Activated CD8-positive, alpha-beta memory T cell treated with anti-CD3 and anti-CD28 coated beads, Interleukin-2, amount 10 ng/mL, durations not matched to agents 7 days and 5 days (primary cell): ENCODE results near the gene TRAPPC3. TPM values are rescaled to one million over a fixed set of nuclear protein-coding genes. Genes with fewer than 3 reads are reported as not detected.
A peak's percentile ranks its signal among the peaks of the same experiment; 100 is the strongest.
"Not testable (repeated sequence)": the region's sequence is repeated elsewhere in the genome, so short reads cannot be mapped to it uniquely, and the experiment has no call there.

Experiments
- ATAC-seq: fragments of 150-1000 bp; cut with Tn5 transposase; one replicate; pipeline ENCODE4 v1.10.0; 2021; ENCODE audit warnings: moderate library complexity
- CTCF ChIA-PET: fragments of 350-600 bp; sonication (Branson Sonifier 250); formaldehyde crosslinking; loops from one replicate; lab custom pipeline; 2021; ENCODE audit warnings: antibody characterized with exemption; lab: Charles Lee
- DNase-seq: peaks from one replicate; pipeline ENCODE4 v3.0.0-alpha.2; 2020
- H3K27ac Mint-ChIP-seq: one replicate; pipeline ENCODE4 v1.8.0; 2021; ENCODE audit warnings: mild to moderate bottlenecking, mixed read lengths
- H3K27me3 Mint-ChIP-seq: one replicate; pipeline ENCODE4 v1.8.0; 2021; ENCODE audit warnings: mixed read lengths
- H3K36me3 Mint-ChIP-seq: one replicate; pipeline ENCODE4 v1.8.0; 2021; ENCODE audit warnings: mild to moderate bottlenecking, mixed read lengths
- H3K4me1 Mint-ChIP-seq: one replicate; pipeline ENCODE4 v1.8.0; 2021; ENCODE audit warnings: mixed read lengths
- H3K4me3 Mint-ChIP-seq: one replicate; pipeline ENCODE4 v1.8.0; 2021; ENCODE audit warnings: mild to moderate bottlenecking, moderate library complexity, mixed read lengths
- H3K9me3 Mint-ChIP-seq: one replicate; pipeline ENCODE4 v1.8.0; 2022; ENCODE audit warnings: low read depth, mixed read lengths
- total RNA-seq, 2 experiments: library from RNA; stranded (reverse); gene quantifications; one replicate each; pipeline ENCODE4 v1.2.3, GENCODE V29; 2021

The TRAPPC3 gene
- total RNA-seq = 10 to 100 TPM; 56.5 to 68.3 TPM

GRCh38 chr1:36149237-36149972 is at the start of gene TRAPPC3:
TRAPPC3 (minus strand) TSS chr1:36149486; CDS start chr1:36149378, 108 bp downstream.
- H3K4me1 Mint-ChIP-seq = peaks cover 66% of the 10 kb centered on the region
- CTCF ChIA-PET = interaction anchor here (0.6 to 5.9 kb wide), 53 partner anchors 10 to 301 kb away, joined by 3 to 145 read pairs (median 4); partner anchors contain the start of genes ADPRS, OSCP1, SH3D21 and THRAP3
- ATAC-seq (peak; percentile 92), DNase-seq (peak; percentile 100)
- H3K27ac Mint-ChIP-seq = peak within 1 kb of the TSS; percentile 89
- peaks cover 13% of the 10 kb centered on the region for H3K36me3 Mint-ChIP-seq
- peak within 1 kb of the TSS; percentile 93 for H3K4me3 Mint-ChIP-seq
- H3K9me3 Mint-ChIP-seq = no peaks in the 10 kb centered on the region
- H3K27me3 Mint-ChIP-seq = no peaks in the 10 kb centered on the region

- H3K4me3 Mint-ChIP-seq = no peak overlapping the region
- ATAC-seq (no peak), DNase-seq (no peak)
- H3K9me3 Mint-ChIP-seq = no peaks in the 10 kb centered on the region
- H3K36me3 Mint-ChIP-seq = no peaks in the 10 kb centered on the region
- no peak overlapping the region for H3K27ac Mint-ChIP-seq
- no peaks in the 10 kb centered on the region for H3K4me1 Mint-ChIP-seq
- peaks cover 7% of the 10 kb centered on the region for H3K27me3 Mint-ChIP-seq
- CTCF ChIA-PET = interaction anchor here (0.7 to 2.1 kb wide), 2 partner anchors 10 to 19 kb away, joined by 3 to 10 read pairs; no protein-coding TSS in a partner anchor
Measured at GRCh38 chr1:36198641-36199040, 49.4 kb upstream of the TRAPPC3 start.

DNA sequence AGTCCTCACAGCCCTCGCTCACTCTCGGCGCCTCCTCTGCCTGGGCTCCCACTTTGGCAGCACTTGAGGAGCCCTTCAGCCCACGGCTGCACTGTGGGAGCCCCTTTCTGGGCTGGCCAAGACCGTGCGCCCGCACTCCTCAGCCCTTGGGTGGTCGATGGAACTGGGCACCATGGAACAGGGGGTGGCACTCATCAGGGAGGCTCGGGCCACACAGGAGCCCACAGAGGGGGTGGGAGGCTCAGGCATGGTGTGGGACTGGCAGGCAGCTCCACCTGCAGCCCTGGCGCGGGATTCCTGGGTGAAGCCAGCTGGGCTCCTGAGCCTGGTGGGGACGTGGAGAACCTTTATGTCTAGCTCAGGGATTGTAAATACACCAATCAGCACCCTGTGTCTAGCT is 47.5 kb upstream of the TRAPPC3 start:
- ATAC-seq, H3K27me3 Mint-ChIP-seq, H3K9me3 Mint-ChIP-seq, H3K4me1 Mint-ChIP-seq, H3K27ac Mint-ChIP-seq, H3K4me3 Mint-ChIP-seq, DNase-seq, H3K36me3 Mint-ChIP-seq: not testable (repeated sequence)
- CTCF ChIA-PET = interaction anchor here (1.6 to 2.6 kb wide), 3 partner anchors 9 to 89 kb away, joined by 3 to 10 read pairs (median 8); partner anchors contain the start of gene TRAPPC3

- no peaks in the 10 kb centered on the region for H3K9me3 Mint-ChIP-seq
- peak; percentile 89 for DNase-seq
- H3K36me3 Mint-ChIP-seq = no peaks in the 10 kb centered on the region
- H3K4me1 Mint-ChIP-seq = peaks cover 4% of the 10 kb centered on the region
- CTCF ChIA-PET = interaction anchor here (0.7 to 6.8 kb wide), 27 partner anchors 10 to 308 kb away, joined by 3 to 145 read pairs (median 6); partner anchors contain the start of genes MAP7D1, THRAP3 and TRAPPC3
- H3K27ac Mint-ChIP-seq = peak overlapping the region; percentile 37
- no peaks in the 10 kb centered on the region for H3K27me3 Mint-ChIP-seq
- peak; percentile 97 for ATAC-seq
- H3K4me3 Mint-ChIP-seq = no peak overlapping the region
Measured at GRCh38 chr1:36187800-36188593, 38.7 kb upstream of the TRAPPC3 start.

GRCh38 chr1:36183309-36183856 is 34.1 kb upstream of the TRAPPC3 start:
- Mint-ChIP-seq H3K9me3 (no peaks in the 10 kb centered on the region), H3K27ac (peak overlapping the region; percentile 8), H3K4me1 (peaks cover 4% of the 10 kb centered on the region), H3K36me3 (peaks cover 22% of the 10 kb centered on the region), H3K4me3 (no peak overlapping the region), H3K27me3 (no peaks in the 10 kb centered on the region)
- CTCF ChIA-PET = interaction anchor here (0.7 to 2.7 kb wide), 4 partner anchors 21 to 85 kb away, joined by 3 to 17 read pairs (median 4); partner anchors contain the start of gene TRAPPC3
- no peak for DNase-seq
- no peak for ATAC-seq

DNA sequence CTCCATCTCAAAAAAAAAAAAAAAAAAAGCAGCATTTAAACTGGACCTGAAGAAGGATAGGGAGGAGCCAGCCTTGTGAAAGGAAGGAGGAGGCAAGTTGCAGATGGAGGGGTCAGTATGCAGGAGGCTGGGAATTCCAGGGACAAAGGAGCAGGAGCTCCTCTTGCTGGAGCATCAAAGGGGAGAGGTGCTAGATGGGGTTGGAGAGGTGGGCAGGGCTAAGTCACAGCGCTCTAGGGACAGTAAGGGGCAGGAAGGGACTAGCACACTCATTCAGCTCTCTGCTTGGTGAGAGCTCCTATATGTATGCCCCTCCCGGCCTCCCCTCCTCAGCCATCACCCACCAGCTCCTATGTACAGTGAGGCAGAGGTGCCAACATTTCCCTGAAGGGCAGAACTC is 33.4 kb upstream of the TRAPPC3 start:
- DNase-seq = no peak
- peaks cover 22% of the 10 kb centered on the region for H3K36me3 Mint-ChIP-seq
- no peaks in the 10 kb centered on the region for H3K4me1 Mint-ChIP-seq
- no peaks in the 10 kb centered on the region for H3K27me3 Mint-ChIP-seq
- CTCF ChIA-PET = interaction anchor here (1.2 to 2.7 kb wide), 2 partner anchors 21 to 33 kb away, joined by 3 to 17 read pairs; partner anchors contain the start of gene TRAPPC3
- H3K27ac Mint-ChIP-seq = peak overlapping the region; percentile 32
- no peaks in the 10 kb centered on the region for H3K9me3 Mint-ChIP-seq
- no peak for ATAC-seq
- H3K4me3 Mint-ChIP-seq = no peak overlapping the region

DNA sequence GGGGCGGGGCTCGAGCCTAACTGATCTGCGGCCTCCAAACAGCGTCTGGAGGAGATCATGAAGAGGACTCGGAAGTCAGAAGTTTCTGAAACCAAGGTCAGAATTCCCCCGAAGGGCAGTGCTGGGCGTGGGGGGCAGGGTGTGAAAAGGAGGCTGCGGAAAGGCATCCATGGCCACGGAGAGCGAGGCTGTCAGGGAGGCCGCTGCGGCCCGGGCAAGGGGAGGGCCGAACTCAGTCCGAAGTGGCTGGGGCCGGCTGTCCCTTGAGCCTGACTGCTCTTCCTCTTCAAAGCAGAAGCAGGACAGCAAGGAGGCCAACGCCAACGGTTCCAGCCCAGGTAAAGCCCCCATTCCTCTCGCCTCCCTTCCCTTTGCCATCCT is 29.9 kb upstream of the TRAPPC3 start:
- H3K27ac Mint-ChIP-seq = no peak overlapping the region
- H3K36me3 Mint-ChIP-seq = peaks cover 34% of the 10 kb centered on the region
- ATAC-seq (no peak), DNase-seq (no peak)
- no peak overlapping the region for H3K4me3 Mint-ChIP-seq
- no peaks in the 10 kb centered on the region for H3K9me3 Mint-ChIP-seq
- no peaks in the 10 kb centered on the region for H3K27me3 Mint-ChIP-seq
- CTCF ChIA-PET = no interaction called here
- no peaks in the 10 kb centered on the region for H3K4me1 Mint-ChIP-seq

DNA sequence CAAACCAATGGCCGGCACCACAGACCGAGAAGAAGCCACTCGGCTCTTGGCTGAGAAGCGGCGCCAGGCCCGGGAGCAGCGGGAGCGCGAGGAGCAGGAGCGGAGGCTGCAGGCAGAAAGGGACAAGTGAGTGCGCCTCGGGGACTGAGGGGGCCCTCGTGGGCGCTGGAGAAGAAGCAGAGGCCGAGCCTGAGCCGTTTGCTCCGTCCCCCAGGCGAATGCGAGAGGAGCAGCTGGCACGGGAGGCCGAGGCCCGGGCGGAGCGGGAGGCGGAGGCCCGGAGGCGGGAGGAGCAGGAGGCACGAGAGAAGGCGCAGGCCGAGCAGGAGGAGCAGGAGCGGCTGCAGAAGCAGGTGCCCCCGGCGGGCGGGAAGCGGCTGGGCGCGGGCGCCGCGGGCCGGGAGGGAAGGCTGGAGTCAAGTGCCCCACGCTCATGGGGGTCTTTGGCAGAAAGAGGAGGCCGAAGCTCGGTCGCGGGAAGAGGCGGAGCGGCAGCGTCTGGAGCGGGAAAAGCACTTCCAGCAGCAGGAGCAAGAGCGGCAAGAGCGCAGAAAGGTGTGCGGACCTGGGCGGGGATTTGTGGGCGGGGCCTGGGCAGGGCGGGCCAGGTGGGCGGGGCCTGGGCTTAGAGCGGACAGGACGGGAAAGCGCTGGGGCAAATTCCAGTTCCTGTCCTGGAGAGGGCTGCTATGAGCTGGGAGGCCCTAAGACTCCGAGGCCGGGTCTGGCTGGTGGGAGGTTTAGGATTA is 29.4 kb upstream of the TRAPPC3 start:
- Mint-ChIP-seq H3K27me3 (no peaks in the 10 kb centered on the region), H3K27ac (no peak overlapping the region)
- CTCF ChIA-PET = no interaction called here

DNA sequence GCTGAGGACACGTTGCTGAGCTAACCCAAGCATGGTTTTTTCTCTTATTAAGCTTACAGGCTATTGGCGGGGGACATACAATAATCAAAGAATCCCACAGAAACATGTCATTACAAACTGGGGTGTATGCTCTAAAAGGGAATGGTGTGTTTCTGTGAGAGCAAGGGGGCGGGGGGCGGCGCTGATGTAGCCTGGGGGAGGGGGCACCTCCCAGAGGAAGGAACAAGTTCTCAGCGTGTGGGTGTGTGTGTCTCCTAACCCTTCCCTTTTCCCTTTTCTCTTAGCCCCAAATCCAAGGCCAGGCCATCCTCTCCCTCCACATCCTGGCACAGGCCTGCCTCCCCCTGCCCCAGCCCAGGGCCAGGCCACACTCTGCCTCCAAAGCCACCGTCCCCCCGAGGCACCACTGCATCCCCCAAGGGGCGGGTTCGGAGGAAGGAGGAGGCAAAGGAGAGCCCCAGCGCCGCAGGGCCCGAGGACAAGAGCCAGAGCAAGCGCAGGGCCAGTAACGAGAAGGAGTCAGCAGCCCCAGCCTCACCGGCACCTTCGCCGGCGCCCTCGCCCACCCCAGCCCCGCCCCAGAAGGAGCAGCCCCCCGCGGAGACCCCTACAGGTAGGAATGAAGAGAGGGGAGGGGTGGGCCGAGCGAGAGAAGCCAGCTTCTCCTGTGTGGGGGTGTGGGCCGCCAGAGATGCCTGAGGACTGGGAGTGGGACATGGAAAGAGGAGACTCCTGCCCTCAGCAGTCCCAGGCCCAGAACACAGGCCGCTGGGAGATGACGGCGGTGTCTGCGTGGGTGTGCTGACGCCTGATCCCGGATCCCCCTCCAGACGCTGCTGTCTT is 28.5 kb upstream of the TRAPPC3 start:
- DNase-seq (no peak), ATAC-seq (no peak)
- CTCF ChIA-PET = interaction anchor here (1.0 kb wide), 1 partner anchor 28 kb away, joined by 4 read pairs; the partner anchor contains the start of gene TRAPPC3
- Mint-ChIP-seq H3K36me3 (peaks cover 43% of the 10 kb centered on the region), H3K27ac (no peak overlapping the region), H3K4me1 (no peaks in the 10 kb centered on the region), H3K9me3 (no peaks in the 10 kb centered on the region), H3K4me3 (no peak overlapping the region), H3K27me3 (no peaks in the 10 kb centered on the region)

More for the DNA sequence above, 29.4 kb upstream of the TRAPPC3 start:
- H3K4me3 Mint-ChIP-seq = no peak overlapping the region
- no peaks in the 10 kb centered on the region for H3K9me3 Mint-ChIP-seq
- no peak for DNase-seq
- H3K36me3 Mint-ChIP-seq = peaks cover 38% of the 10 kb centered on the region
- ATAC-seq = no peak
- no peaks in the 10 kb centered on the region for H3K4me1 Mint-ChIP-seq

GRCh38 chr1:36176106-36176949 is 27.0 kb upstream of the TRAPPC3 start:
- no peak overlapping the region for H3K27ac Mint-ChIP-seq
- CTCF ChIA-PET = no interaction called here
- peaks cover 51% of the 10 kb centered on the region for H3K36me3 Mint-ChIP-seq

More at GRCh38 chr1:36176106-36176949, 27.0 kb upstream of the TRAPPC3 start:
- no peak overlapping the region for H3K4me3 Mint-ChIP-seq
- no peaks in the 10 kb centered on the region for H3K27me3 Mint-ChIP-seq
- ATAC-seq (no peak), DNase-seq (no peak)
- no peaks in the 10 kb centered on the region for H3K4me1 Mint-ChIP-seq
- H3K9me3 Mint-ChIP-seq = no peaks in the 10 kb centered on the region
